D721Med (cell line): ENCODE measurements around the gene HNF1B.

Experiments
- DNase-seq: peaks from one replicate; pipeline ENCODE4 v3.0.0; 2011; ENCODE audit warnings: low spot score; ENCODE audit not compliant: insufficient read length
- FAIRE-seq: peaks from 2 replicates; lab custom pipeline; 2011; peaks lifted over from hg19 to GRCh38; lab: Jason Lieb, UNC
- TF ChIP-seq, protein P1 (sequence below): IDR thresholded peaks from 2 replicates; pipeline ENCODE4 v1.5.1; 2012; ENCODE audit warnings: mild to moderate bottlenecking, control low read depth; ENCODE audit not compliant: insufficient read depth; ENCODE audit errors: missing control alignments

Gene HNF1B

GRCh38 chr17:37737081-37737480, 7.8 kb downstream of the HNF1B start:
- DNase-seq (no peak), FAIRE-seq (no peak)
- TF ChIP-seq, protein P1, sequence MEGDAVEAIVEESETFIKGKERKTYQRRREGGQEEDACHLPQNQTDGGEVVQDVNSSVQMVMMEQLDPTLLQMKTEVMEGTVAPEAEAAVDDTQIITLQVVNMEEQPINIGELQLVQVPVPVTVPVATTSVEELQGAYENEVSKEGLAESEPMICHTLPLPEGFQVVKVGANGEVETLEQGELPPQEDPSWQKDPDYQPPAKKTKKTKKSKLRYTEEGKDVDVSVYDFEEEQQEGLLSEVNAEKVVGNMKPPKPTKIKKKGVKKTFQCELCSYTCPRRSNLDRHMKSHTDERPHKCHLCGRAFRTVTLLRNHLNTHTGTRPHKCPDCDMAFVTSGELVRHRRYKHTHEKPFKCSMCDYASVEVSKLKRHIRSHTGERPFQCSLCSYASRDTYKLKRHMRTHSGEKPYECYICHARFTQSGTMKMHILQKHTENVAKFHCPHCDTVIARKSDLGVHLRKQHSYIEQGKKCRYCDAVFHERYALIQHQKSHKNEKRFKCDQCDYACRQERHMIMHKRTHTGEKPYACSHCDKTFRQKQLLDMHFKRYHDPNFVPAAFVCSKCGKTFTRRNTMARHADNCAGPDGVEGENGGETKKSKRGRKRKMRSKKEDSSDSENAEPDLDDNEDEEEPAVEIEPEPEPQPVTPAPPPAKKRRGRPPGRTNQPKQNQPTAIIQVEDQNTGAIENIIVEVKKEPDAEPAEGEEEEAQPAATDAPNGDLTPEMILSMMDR: no peak

- FAIRE-seq: no peak
- TF ChIP-seq, protein P1: no peak
These were observed 8.4 kb downstream of the HNF1B start for GRCh38 chr17:37736428-37736827.

DNA sequence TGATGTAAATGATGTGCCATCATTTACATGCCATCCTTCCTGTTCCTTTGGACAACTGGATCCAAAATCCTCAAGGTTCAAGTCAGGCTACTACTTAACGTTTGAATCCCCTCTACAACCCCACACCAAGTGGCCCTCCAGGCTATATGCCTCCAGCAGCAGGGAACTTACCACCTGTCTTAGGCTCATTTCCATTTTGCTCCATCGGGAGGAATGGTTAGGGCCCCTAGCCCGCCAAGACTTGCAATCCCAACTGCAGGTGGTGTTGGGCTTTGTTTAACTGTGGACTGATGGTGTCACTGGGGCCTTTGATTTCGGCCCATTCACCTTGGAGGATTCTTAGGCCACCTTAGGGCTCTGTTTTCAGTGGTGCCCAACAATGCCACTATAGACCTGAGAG, 9.7 kb downstream of the HNF1B start:
- TF ChIP-seq, protein P1: no peak
- no peak for FAIRE-seq
- DNase-seq: no peak

More at GRCh38 chr17:37736428-37736827, 8.4 kb downstream of the HNF1B start:
- DNase-seq: no peak

- DNase-seq (no peak), FAIRE-seq (no peak)
- TF ChIP-seq, protein P1: no peak
These were observed 12.5 kb downstream of the HNF1B start for GRCh38 chr17:37732316-37732715.

DNA sequence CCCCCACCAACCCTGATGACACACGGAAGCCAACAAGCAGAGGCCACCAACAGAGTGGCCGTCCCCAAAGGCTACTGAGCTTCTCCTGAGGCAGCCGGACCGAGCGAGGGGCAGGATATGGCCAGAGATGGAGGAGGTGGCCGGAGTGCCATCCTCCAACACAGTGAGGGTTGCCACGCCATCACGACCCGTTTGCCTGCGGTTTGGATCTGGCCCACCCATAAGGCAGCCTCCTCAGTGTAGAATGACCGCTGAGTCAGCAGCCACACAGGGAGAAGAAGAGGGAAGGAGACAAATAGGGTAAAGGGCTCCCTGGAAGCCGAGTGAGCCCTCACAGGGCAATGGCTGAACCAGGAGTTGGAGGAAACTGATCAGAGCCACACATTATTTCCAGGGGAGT, 13.8 kb downstream of the HNF1B start:
- no peak for FAIRE-seq
- no peak for DNase-seq
- TF ChIP-seq, protein P1: no peak

DNA sequence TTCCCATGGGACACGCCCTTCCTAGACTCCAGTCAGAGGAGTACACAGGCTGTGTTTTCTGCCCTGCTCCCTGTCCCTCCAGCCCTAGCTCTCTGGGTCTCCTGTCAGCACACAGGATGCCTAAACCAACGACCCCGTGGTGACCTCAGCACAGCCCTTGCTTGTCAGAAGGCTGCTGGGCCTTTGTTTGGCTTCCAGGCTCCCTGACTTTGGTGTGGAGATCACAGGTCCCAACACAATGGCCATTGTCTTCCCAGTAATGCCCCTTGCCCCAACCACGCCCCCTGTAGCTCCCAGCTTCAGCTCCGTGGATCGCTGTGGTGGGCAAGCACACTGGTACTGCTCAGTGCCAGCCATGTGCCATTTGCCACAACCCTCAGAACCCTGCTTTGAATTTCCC, 15.0 kb downstream of the HNF1B start:
- TF ChIP-seq, protein P1: no peak
- FAIRE-seq (no peak), DNase-seq (no peak)

DNA sequence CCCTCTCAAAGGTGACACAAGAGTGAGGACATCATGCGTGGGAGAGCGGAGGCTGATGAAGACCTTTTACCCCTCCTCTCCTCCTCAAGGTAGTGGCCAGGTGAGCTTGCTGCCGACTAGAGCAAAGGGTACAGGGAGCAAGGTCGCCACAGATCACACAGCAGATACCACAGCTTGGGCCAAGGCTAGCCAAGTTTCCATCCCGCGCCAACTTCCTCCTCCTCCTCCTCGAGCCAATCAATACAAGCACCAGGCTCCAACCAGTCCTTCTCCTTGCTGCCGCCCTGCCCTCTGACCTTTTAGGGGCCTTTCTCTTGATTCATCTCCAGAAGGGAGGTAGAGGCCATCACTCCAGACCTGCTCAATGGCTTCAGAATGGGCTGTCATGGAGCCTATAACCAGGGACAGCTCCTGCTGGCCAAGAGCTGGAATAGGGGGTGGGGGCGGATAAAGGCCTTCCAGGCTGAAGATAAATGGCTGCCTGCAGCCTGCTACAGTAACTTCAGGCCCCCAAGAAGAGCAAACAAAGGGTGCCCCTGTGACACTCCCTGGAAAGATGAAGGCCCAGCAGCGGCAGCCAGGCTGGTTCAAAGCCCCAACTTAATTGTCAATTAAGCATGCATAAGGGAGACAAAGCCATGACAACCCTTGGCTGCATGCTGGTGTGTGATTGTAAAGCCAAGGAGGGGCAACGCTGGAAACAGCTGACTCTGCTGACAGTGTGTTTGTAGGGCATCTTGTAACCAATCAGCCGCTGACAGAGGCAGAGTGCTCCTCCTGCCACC, 17.8 kb downstream of the HNF1B start:
- DNase-seq: no peak
- FAIRE-seq: no peak
- TF ChIP-seq, protein P1: no peak
